Measurements from ENCODE around the gene VAMP8. TPM values are rescaled to one million over a fixed set of nuclear protein-coding genes. Genes with fewer than 3 reads are reported as not detected.

Gene VAMP8
- total and polyA plus RNA-seq, 8 donors: 51.8 to 250 (median 64.2) TPM

- no peak for TF ChIP-seq CTCF (IDR thresholded peaks at IDR 0.05)
- DNase-seq (peak in 1 of 4 donors; percentile 40), ATAC-seq (peak; percentile 7)
- H3K4me3 ChIP-seq: peak overlapping the region in 1 of 2 donors; percentile 59
- H3K9me3 ChIP-seq: no peaks in the 10 kb centered on the region
- peaks cover 0 to 25% of the 10 kb centered on the region in 2 donors for H3K36me3 ChIP-seq
- no peaks in the 10 kb centered on the region for H3K27me3 ChIP-seq
- intact Hi-C loops (cut with DNase I): no loop called here
- H3K4me1 ChIP-seq: peaks cover 22 to 81% of the 10 kb centered on the region in 2 donors
- H3K27ac ChIP-seq: peak overlapping the region; percentile 90 to 91
Observed at GRCh38 chr2:85579266-85579935, 2.0 kb downstream of the VAMP8 start.

- no peaks in the 10 kb centered on the region for H3K9me3 ChIP-seq
- intact Hi-C loops (cut with DNase I): no loop called here
- no peak for ATAC-seq
- no peak for TF ChIP-seq CTCF (IDR thresholded peaks at IDR 0.05)
- H3K4me1 ChIP-seq: peaks cover 27 to 89% of the 10 kb centered on the region in 2 donors
- no peak for DNase-seq
- H3K27me3 ChIP-seq: no peaks in the 10 kb centered on the region
- H3K27ac ChIP-seq: peak overlapping the region; percentile 90 to 91
- peaks cover 0 to 25% of the 10 kb centered on the region in 2 donors for H3K36me3 ChIP-seq
- peak overlapping the region in 1 of 2 donors; percentile 59 for H3K4me3 ChIP-seq
Observed at GRCh38 chr2:85580206-85580605, 2.8 kb downstream of the VAMP8 start.

GRCh38 chr2:85582492-85582891, 5.1 kb downstream of the VAMP8 start:
- Histone ChIP-seq H3K27me3 (no peaks in the 10 kb centered on the region), H3K4me1 (peaks cover 43 to 97% of the 10 kb centered on the region in 2 donors), H3K4me3 (no peak overlapping the region), H3K36me3 (peaks cover 0 to 25% of the 10 kb centered on the region in 2 donors), H3K9me3 (no peaks in the 10 kb centered on the region), H3K27ac (peak overlapping the region in 1 of 2 donors; percentile 92)
- DNase-seq: no peak
- intact Hi-C loops (cut with DNase I): no loop called here
- no peak for TF ChIP-seq CTCF (IDR thresholded peaks at IDR 0.05)
- ATAC-seq: no peak

- TF ChIP-seq CTCF (IDR thresholded peaks at IDR 0.05): no peak
- intact Hi-C loops (cut with DNase I): no loop called here
- peak overlapping the region; percentile 89 to 92 for H3K27ac ChIP-seq
- DNase-seq (no peak), ATAC-seq (no peak)
- H3K4me1 ChIP-seq: peaks cover 49 to 98% of the 10 kb centered on the region in 2 donors
- peaks cover 0 to 25% of the 10 kb centered on the region in 2 donors for H3K36me3 ChIP-seq
- no peaks in the 10 kb centered on the region for H3K27me3 ChIP-seq
- peak overlapping the region; percentile 48 to 64 for H3K4me3 ChIP-seq
- H3K9me3 ChIP-seq: no peaks in the 10 kb centered on the region
Observed at GRCh38 chr2:85583667-85584353, 6.4 kb downstream of the VAMP8 start.

- TF ChIP-seq CTCF (IDR thresholded peaks at IDR 0.05): no peak
- Histone ChIP-seq H3K4me1 (peaks cover 49 to 98% of the 10 kb centered on the region in 2 donors), H3K27ac (peak within 1 kb of the TSS; percentile 89 to 92), H3K36me3 (peaks cover 0 to 25% of the 10 kb centered on the region in 2 donors), H3K4me3 (peak within 1 kb of the TSS; percentile 48 to 64), H3K9me3 (no peaks in the 10 kb centered on the region), H3K27me3 (no peaks in the 10 kb centered on the region)
- intact Hi-C loops (cut with DNase I): no loop called here
- ATAC-seq (peak; percentile 49), DNase-seq (peak in 2 of 4 donors; percentile 51 to 88)
Observed at GRCh38 chr2:85584354-85584856, 7.0 kb downstream of the VAMP8 start, which contains the start of gene VAMP5. Gene VAMP5 (plus strand): TSS chr2:85584431. CDS start chr2:85584491, 60 bp downstream.

All from left lung (tissue), 10 donors.